ENCODE data around the gene LSM14B.

- TF ChIP-seq, protein P1, sequence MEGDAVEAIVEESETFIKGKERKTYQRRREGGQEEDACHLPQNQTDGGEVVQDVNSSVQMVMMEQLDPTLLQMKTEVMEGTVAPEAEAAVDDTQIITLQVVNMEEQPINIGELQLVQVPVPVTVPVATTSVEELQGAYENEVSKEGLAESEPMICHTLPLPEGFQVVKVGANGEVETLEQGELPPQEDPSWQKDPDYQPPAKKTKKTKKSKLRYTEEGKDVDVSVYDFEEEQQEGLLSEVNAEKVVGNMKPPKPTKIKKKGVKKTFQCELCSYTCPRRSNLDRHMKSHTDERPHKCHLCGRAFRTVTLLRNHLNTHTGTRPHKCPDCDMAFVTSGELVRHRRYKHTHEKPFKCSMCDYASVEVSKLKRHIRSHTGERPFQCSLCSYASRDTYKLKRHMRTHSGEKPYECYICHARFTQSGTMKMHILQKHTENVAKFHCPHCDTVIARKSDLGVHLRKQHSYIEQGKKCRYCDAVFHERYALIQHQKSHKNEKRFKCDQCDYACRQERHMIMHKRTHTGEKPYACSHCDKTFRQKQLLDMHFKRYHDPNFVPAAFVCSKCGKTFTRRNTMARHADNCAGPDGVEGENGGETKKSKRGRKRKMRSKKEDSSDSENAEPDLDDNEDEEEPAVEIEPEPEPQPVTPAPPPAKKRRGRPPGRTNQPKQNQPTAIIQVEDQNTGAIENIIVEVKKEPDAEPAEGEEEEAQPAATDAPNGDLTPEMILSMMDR (IDR thresholded peaks at IDR 0.05), result no peak
- TF ChIP-seq POLR2A (IDR thresholded peaks at IDR 0.05), result no peak
These were observed 11.1 kb upstream of the LSM14B start for GRCh38 chr20:62111148-62111547.

Data from heart left ventricle (tissue), 13 donors.